HepG2 (cell line): Measurements from ENCODE around the gene NOXRED1. TPM values are rescaled to one million over a fixed set of nuclear protein-coding genes. Genes with fewer than 3 reads are reported as not detected.

Experiments used
- ATAC-seq: fragments of 200-7000 bp; cut with Tn5 transposase; 3 replicates; pipeline ENCODE4 v1.9.1; 2020; ENCODE audit warnings: mild to moderate bottlenecking, moderate library complexity
- BruUV-seq: library from RNA; stranded (reverse); fragments of 400-500 nt; replicated peaks from 2 replicates; lab custom pipeline; 2021; lab: Mats Ljungman, UMichigan
- CTCF ChIA-PET: fragments of 300-600 bp; formaldehyde crosslinking; extraction: SDS; loops from one replicate; lab custom pipeline; 2021; ENCODE audit warnings: low total read pairs, inconsistent platforms, low intra/inter-chr PET ratio; lab: Yijun Ruan, JAX
- POLR2A ChIA-PET: fragments of 350-600 bp; sonication (Branson Sonifier 250); formaldehyde crosslinking; loops from one replicate; lab custom pipeline; 2020; ENCODE audit warnings: antibody characterized with exemption, inconsistent platforms; lab: Yijun Ruan, JAX
- DNase-seq: peaks from one replicate; pipeline ENCODE4 v3.0.0-alpha.2; 2015; ENCODE audit warnings: low spot score
- FAIRE-seq: peaks from 3 replicates; lab custom pipeline; 2011; peaks lifted over from hg19 to GRCh38; lab: Jason Lieb, UNC
- H2AFZ ChIP-seq: one replicate; pipeline ENCODE4 v1.6.1; 2011; ENCODE audit warnings: low read length, inconsistent platforms
- H3K27ac ChIP-seq: fragments of 300-600 bp; 3 replicates; pipeline ENCODE4 v1.8.0; 2011; ENCODE audit warnings: mixed run types, mild to moderate bottlenecking, mixed read lengths, low read length, inconsistent platforms; ENCODE audit not compliant: insufficient read depth; ENCODE audit errors: extremely low read length
- H3K27me3 ChIP-seq, 2 experiments: fragments of 200-600 bp in 1 of 2; 2 replicates in 1 of 2; 3 replicates in 1 of 2; pipeline versions ENCODE4 v1.6.0 to v1.8.0; 2011; ENCODE audit warnings: low read length in 2 of 2, mild to moderate bottlenecking in 2 of 2, moderate library complexity in 2 of 2, inconsistent platforms in 1 of 2; ENCODE audit not compliant: insufficient read depth in 2 of 2, control insufficient read depth in 1 of 2
- H3K36me3 ChIP-seq, 2 experiments: fragments of 200-600 bp in 1 of 2; replicated peaks in 1 of 2; 2 replicates in 1 of 2; 3 replicates in 1 of 2; pipeline versions ENCODE4 v1.5.1 to v1.8.0; 2011; ENCODE audit warnings: low read length in 2 of 2, inconsistent platforms in 1 of 2; ENCODE audit not compliant: insufficient read depth in 2 of 2, control insufficient read depth in 1 of 2
- H3K4me1 ChIP-seq: 2 replicates; pipeline ENCODE4 v1.5.1; 2012; ENCODE audit warnings: low read length, inconsistent platforms; ENCODE audit not compliant: insufficient read depth
- H3K4me2 ChIP-seq: 2 replicates; pipeline ENCODE4 v1.6.0; 2011; ENCODE audit warnings: low read depth, low read length, inconsistent platforms
- H3K4me3 ChIP-seq, 3 experiments: fragments of 200-600 bp in 1 of 3; sonication (generic), shearing (Covaris generic) in 1 of 3; replicated peaks in 1 of 3; 2 replicates each; pipeline ENCODE4 v1.5.1; 2011 to 2016; ENCODE audit warnings: low read length in 3 of 3, inconsistent platforms in 2 of 3, low read depth in 2 of 3, mild to moderate bottlenecking in 2 of 3, control low read depth in 1 of 3, mixed read lengths in 1 of 3; ENCODE audit not compliant: insufficient read depth in 1 of 3
- H3K79me2 ChIP-seq: one replicate; pipeline ENCODE4 v1.6.1; 2011; ENCODE audit warnings: low read length, inconsistent platforms; ENCODE audit not compliant: insufficient read depth
- H3K9ac ChIP-seq: 2 replicates; pipeline ENCODE4 v1.6.0; 2011; ENCODE audit warnings: mild to moderate bottlenecking, low read depth, low read length, inconsistent platforms; ENCODE audit not compliant: insufficient read depth
- H3K9me3 ChIP-seq: 2 replicates; pipeline ENCODE4 v1.5.1; 2012; ENCODE audit warnings: mild to moderate bottlenecking, low read length
- H4K20me1 ChIP-seq: 2 replicates; pipeline ENCODE4 v1.6.0; 2011; ENCODE audit warnings: inconsistent platforms, mild to moderate bottlenecking, low read length, moderate library complexity; ENCODE audit not compliant: insufficient read depth
- BHLHE40 ChIP-seq: IDR thresholded peaks from 2 replicates; pipeline ENCODE4 v1.6.1; 2011; ENCODE audit warnings: low read length, improper control_type of control experiment
- HOMEZ ChIP-seq: IDR thresholded peaks from 2 replicates; pipeline ENCODE4 v1.6.1; 2016; ENCODE audit warnings: low read depth
- PAX8 ChIP-seq: sonication (generic); formaldehyde crosslinking; IDR thresholded peaks from 2 replicates; pipeline ENCODE4 v1.8.0; 2022; ENCODE audit warnings: mild to moderate bottlenecking, missing genetic modification reagents, borderline replicate concordance
- SNAI1 ChIP-seq: sonication (generic); formaldehyde crosslinking; IDR thresholded peaks from 2 replicates; pipeline ENCODE4 v1.5.0; 2020; ENCODE audit warnings: mild to moderate bottlenecking, missing genetic modification reagents, borderline replicate concordance
- ZBTB3 ChIP-seq: sonication (generic); formaldehyde crosslinking; IDR thresholded peaks from 2 replicates; pipeline ENCODE4 v1.4.0; 2020; ENCODE audit warnings: low read depth, mild to moderate bottlenecking, moderate library complexity, missing genetic modification reagents, borderline replicate concordance
- WGBS: methylation state at CpG from one replicate; pipeline ENCODE4 v1.1.6; 2017; ENCODE audit warnings: low lambda C conversion rate; 5-methylcytosine and 5-hydroxymethylcytosine counted together
- in situ Hi-C: cut with HindIII; loops from 2 replicates; pipeline ENCODE4 v1.10.0; 2017; ENCODE audit warnings: low pct_unique_long_range_greater_than_20kb; ENCODE audit not compliant: extremely low pct_ligation_motif_present
- intact Hi-C: fragments of 100-400 bp; cut with micrococcal nuclease; formaldehyde crosslinking; loops from one replicate; pipeline ENCODE4 v1.10.0; 2022; ENCODE audit not compliant: unreplicated experiment
- polyA plus RNA-seq, 8 experiments: library from polyadenylated mRNA; depleted of rRNA in 3 of 8; stranded (reverse) in 7 of 8; unstranded in 1 of 8; fragments of >200 nt; fragmentation: Illumina TruSeq in 4 of 8; extraction: Trizol in 4 of 8; gene quantifications; 2 replicates each; pipeline versions ENCODE4 v1.2.1 to v1.2.3, GENCODE V29; 2011 to 2016; ENCODE audit warnings: low read depth in 4 of 8, missing spikeins in 1 of 8, mixed read lengths in 1 of 8; ENCODE audit not compliant: insufficient read depth in 1 of 8
- total RNA-seq, 5 experiments: library from RNA; depleted of rRNA; stranded (reverse); fragments of >200 nt; fragmentation: Illumina TruSeq; extraction: Trizol; gene quantifications; 2 replicates each; pipeline ENCODE4 v1.2.3, GENCODE V29; 2016; ENCODE audit warnings: low read depth in 1 of 5
- TF ChIP-seq, protein P1 (sequence below): sonication (generic); formaldehyde crosslinking; IDR thresholded peaks from 2 replicates; pipeline ENCODE4 v1.4.0; 2020; ENCODE audit warnings: missing genetic modification reagents, mild to moderate bottlenecking, borderline replicate concordance

The NOXRED1 gene
- total and polyA plus RNA-seq, 2 of the 13 experiments (the other 11 are each of a cell fraction or from before 2014, with no cell fraction given) = 0.24 to 0.41 TPM

DNA sequence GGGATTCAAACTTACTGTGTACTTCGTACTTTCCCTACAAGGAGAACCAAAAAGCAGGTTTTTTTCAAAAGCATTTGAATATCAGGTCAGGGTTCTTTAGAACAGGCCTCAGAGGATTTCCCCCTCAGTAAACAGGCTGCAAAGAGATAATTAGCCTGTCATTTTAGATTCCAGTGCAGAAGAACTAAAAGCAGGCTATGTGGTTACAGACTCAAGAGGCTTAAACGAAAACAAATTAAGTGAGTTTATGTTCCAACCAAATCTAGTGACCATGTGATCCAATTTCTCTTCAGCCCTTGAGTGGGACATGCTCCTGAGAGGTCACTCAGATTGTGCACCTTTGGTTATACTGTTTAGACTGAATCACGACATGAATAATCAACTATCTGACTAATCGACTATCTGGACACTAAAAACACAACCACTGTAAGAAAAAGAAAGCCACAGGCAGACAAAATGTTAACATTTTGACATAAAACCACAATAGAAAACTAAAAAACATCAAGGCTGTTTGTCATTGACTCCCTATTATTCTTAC lies 51.0 kb downstream of the NOXRED1 start (continued):
- TF ChIP-seq, protein P1, sequence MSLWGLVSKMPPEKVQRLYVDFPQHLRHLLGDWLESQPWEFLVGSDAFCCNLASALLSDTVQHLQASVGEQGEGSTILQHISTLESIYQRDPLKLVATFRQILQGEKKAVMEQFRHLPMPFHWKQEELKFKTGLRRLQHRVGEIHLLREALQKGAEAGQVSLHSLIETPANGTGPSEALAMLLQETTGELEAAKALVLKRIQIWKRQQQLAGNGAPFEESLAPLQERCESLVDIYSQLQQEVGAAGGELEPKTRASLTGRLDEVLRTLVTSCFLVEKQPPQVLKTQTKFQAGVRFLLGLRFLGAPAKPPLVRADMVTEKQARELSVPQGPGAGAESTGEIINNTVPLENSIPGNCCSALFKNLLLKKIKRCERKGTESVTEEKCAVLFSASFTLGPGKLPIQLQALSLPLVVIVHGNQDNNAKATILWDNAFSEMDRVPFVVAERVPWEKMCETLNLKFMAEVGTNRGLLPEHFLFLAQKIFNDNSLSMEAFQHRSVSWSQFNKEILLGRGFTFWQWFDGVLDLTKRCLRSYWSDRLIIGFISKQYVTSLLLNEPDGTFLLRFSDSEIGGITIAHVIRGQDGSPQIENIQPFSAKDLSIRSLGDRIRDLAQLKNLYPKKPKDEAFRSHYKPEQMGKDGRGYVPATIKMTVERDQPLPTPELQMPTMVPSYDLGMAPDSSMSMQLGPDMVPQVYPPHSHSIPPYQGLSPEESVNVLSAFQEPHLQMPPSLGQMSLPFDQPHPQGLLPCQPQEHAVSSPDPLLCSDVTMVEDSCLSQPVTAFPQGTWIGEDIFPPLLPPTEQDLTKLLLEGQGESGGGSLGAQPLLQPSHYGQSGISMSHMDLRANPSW (CRISPR knock-in tag) = no peak

GRCh38 chr14:77369285-77369684 lies 54.0 kb downstream of the NOXRED1 start:
- Histone ChIP-seq H3K4me2 (no peak overlapping the region), H4K20me1 (no peaks in the 10 kb centered on the region), H3K9ac (no peak overlapping the region), H3K9me3 (no peaks in the 10 kb centered on the region), H2AFZ (no peak overlapping the region), H3K36me3 (no peaks in the 10 kb centered on the region), H3K27ac (no peak overlapping the region), H3K4me3 (no peak overlapping the region), H3K4me1 (peaks cover 51% of the 10 kb centered on the region), H3K79me2 (peaks cover 1% of the 10 kb centered on the region), H3K27me3 (no peaks in the 10 kb centered on the region)
- ChIA-PET CTCF (no interaction called here), POLR2A (no interaction called here)
- in situ Hi-C loops (no loop called here), intact Hi-C loops (no loop called here)
- no TSS peak for BruUV-seq
- ATAC-seq (no peak), DNase-seq (no peak), FAIRE-seq (no peak)
- WGBS = 81% methylated on average over 1 of the region's 1 CpG
- TF ChIP-seq HOMEZ (CRISPR knock-in tag) = no peak
- TF ChIP-seq SNAI1 (CRISPR knock-in tag) = no peak
- TF ChIP-seq BHLHE40 = no peak
- TF ChIP-seq PAX8 (CRISPR knock-in tag) = no peak
- no peak for TF ChIP-seq ZBTB3 (CRISPR knock-in tag)
